HepG2 (cell line): ENCODE measurements around the gene STK10. TPM values are rescaled to one million over a fixed set of nuclear protein-coding genes. Genes with fewer than 3 reads are reported as not detected.

ENCODE experiments used
- ATAC-seq: fragments of 200-7000 bp; cut with Tn5 transposase; 3 replicates; pipeline ENCODE4 v1.9.1; 2020; ENCODE audit warnings: mild to moderate bottlenecking, moderate library complexity
- BruUV-seq: library from RNA; stranded (reverse); fragments of 400-500 nt; replicated peaks from 2 replicates; lab custom pipeline; 2021; lab: Mats Ljungman, UMichigan
- CTCF ChIA-PET: fragments of 300-600 bp; formaldehyde crosslinking; extraction: SDS; loops from one replicate; lab custom pipeline; 2021; ENCODE audit warnings: low total read pairs, inconsistent platforms, low intra/inter-chr PET ratio; lab: Yijun Ruan, JAX
- POLR2A ChIA-PET: fragments of 350-600 bp; sonication (Branson Sonifier 250); formaldehyde crosslinking; loops from one replicate; lab custom pipeline; 2020; ENCODE audit warnings: antibody characterized with exemption, inconsistent platforms; lab: Yijun Ruan, JAX
- DNase-seq: peaks from one replicate; pipeline ENCODE4 v3.0.0-alpha.2; 2015; ENCODE audit warnings: low spot score
- FAIRE-seq: peaks from 3 replicates; lab custom pipeline; 2011; peaks lifted over from hg19 to GRCh38; lab: Jason Lieb, UNC
- H2AFZ ChIP-seq: one replicate; pipeline ENCODE4 v1.6.1; 2011; ENCODE audit warnings: low read length, inconsistent platforms
- H3K27ac ChIP-seq: fragments of 300-600 bp; 3 replicates; pipeline ENCODE4 v1.8.0; 2011; ENCODE audit warnings: mixed run types, mild to moderate bottlenecking, mixed read lengths, low read length, inconsistent platforms; ENCODE audit not compliant: insufficient read depth; ENCODE audit errors: extremely low read length
- H3K27me3 ChIP-seq, 2 experiments: fragments of 200-600 bp in 1 of 2; 2 replicates in 1 of 2; 3 replicates in 1 of 2; pipeline versions ENCODE4 v1.6.0 to v1.8.0; 2011; ENCODE audit warnings: low read length in 2 of 2, mild to moderate bottlenecking in 2 of 2, moderate library complexity in 2 of 2, inconsistent platforms in 1 of 2; ENCODE audit not compliant: insufficient read depth in 2 of 2, control insufficient read depth in 1 of 2
- H3K36me3 ChIP-seq, 2 experiments: fragments of 200-600 bp in 1 of 2; replicated peaks in 1 of 2; 2 replicates in 1 of 2; 3 replicates in 1 of 2; pipeline versions ENCODE4 v1.5.1 to v1.8.0; 2011; ENCODE audit warnings: low read length in 2 of 2, inconsistent platforms in 1 of 2; ENCODE audit not compliant: insufficient read depth in 2 of 2, control insufficient read depth in 1 of 2
- H3K4me1 ChIP-seq: 2 replicates; pipeline ENCODE4 v1.5.1; 2012; ENCODE audit warnings: low read length, inconsistent platforms; ENCODE audit not compliant: insufficient read depth
- H3K4me2 ChIP-seq: 2 replicates; pipeline ENCODE4 v1.6.0; 2011; ENCODE audit warnings: low read depth, low read length, inconsistent platforms
- H3K4me3 ChIP-seq, 3 experiments: fragments of 200-600 bp in 1 of 3; sonication (generic), shearing (Covaris generic) in 1 of 3; replicated peaks in 1 of 3; 2 replicates each; pipeline ENCODE4 v1.5.1; 2011 to 2016; ENCODE audit warnings: low read length in 3 of 3, inconsistent platforms in 2 of 3, low read depth in 2 of 3, mild to moderate bottlenecking in 2 of 3, control low read depth in 1 of 3, mixed read lengths in 1 of 3; ENCODE audit not compliant: insufficient read depth in 1 of 3
- H3K79me2 ChIP-seq: one replicate; pipeline ENCODE4 v1.6.1; 2011; ENCODE audit warnings: low read length, inconsistent platforms; ENCODE audit not compliant: insufficient read depth
- H3K9ac ChIP-seq: 2 replicates; pipeline ENCODE4 v1.6.0; 2011; ENCODE audit warnings: mild to moderate bottlenecking, low read depth, low read length, inconsistent platforms; ENCODE audit not compliant: insufficient read depth
- H3K9me3 ChIP-seq: 2 replicates; pipeline ENCODE4 v1.5.1; 2012; ENCODE audit warnings: mild to moderate bottlenecking, low read length
- H4K20me1 ChIP-seq: 2 replicates; pipeline ENCODE4 v1.6.0; 2011; ENCODE audit warnings: inconsistent platforms, mild to moderate bottlenecking, low read length, moderate library complexity; ENCODE audit not compliant: insufficient read depth
- RARA ChIP-seq: IDR thresholded peaks from 2 replicates; pipeline ENCODE4 v1.6.1; 2016; ENCODE audit warnings: missing genetic modification reagents, missing compliant biosample characterization
- ZKSCAN1 ChIP-seq: fragments of 150-350 bp; IDR thresholded peaks from 2 replicates; pipeline ENCODE4 v1.6.1; 2014; ENCODE audit warnings: low read length
- ZNF737 ChIP-seq: sonication (generic); formaldehyde crosslinking; IDR thresholded peaks from 2 replicates; pipeline ENCODE4 v1.5.0; 2020; ENCODE audit warnings: missing genetic modification reagents, mild to moderate bottlenecking, borderline replicate concordance
- ZNF747 ChIP-seq: sonication (generic); formaldehyde crosslinking; IDR thresholded peaks from 2 replicates; pipeline ENCODE4 v1.8.1; 2023; ENCODE audit warnings: missing genetic modification reagents, mild to moderate bottlenecking, borderline replicate concordance
- ZNF766 ChIP-seq: sonication (generic); formaldehyde crosslinking; IDR thresholded peaks from 2 replicates; pipeline ENCODE4 v1.5.0; 2020; ENCODE audit warnings: missing genetic modification reagents, borderline replicate concordance
- WGBS: methylation state at CpG from one replicate; pipeline ENCODE4 v1.1.6; 2017; ENCODE audit warnings: low lambda C conversion rate; 5-methylcytosine and 5-hydroxymethylcytosine counted together
- in situ Hi-C: cut with HindIII; loops from 2 replicates; pipeline ENCODE4 v1.10.0; 2017; ENCODE audit warnings: low pct_unique_long_range_greater_than_20kb; ENCODE audit not compliant: extremely low pct_ligation_motif_present
- intact Hi-C: fragments of 100-400 bp; cut with micrococcal nuclease; formaldehyde crosslinking; loops from one replicate; pipeline ENCODE4 v1.10.0; 2022; ENCODE audit not compliant: unreplicated experiment
- polyA plus RNA-seq, 8 experiments: library from polyadenylated mRNA; depleted of rRNA in 3 of 8; stranded (reverse) in 7 of 8; unstranded in 1 of 8; fragments of >200 nt; fragmentation: Illumina TruSeq in 4 of 8; extraction: Trizol in 4 of 8; gene quantifications; 2 replicates each; pipeline versions ENCODE4 v1.2.1 to v1.2.3, GENCODE V29; 2011 to 2016; ENCODE audit warnings: low read depth in 4 of 8, missing spikeins in 1 of 8, mixed read lengths in 1 of 8; ENCODE audit not compliant: insufficient read depth in 1 of 8
- total RNA-seq, 5 experiments: library from RNA; depleted of rRNA; stranded (reverse); fragments of >200 nt; fragmentation: Illumina TruSeq; extraction: Trizol; gene quantifications; 2 replicates each; pipeline ENCODE4 v1.2.3, GENCODE V29; 2016; ENCODE audit warnings: low read depth in 1 of 5
- TF ChIP-seq, protein P1 (sequence below): sonication (generic); formaldehyde crosslinking; IDR thresholded peaks from 2 replicates; pipeline ENCODE4 v1.4.0; 2020; ENCODE audit warnings: mild to moderate bottlenecking, missing genetic modification reagents
- TF ChIP-seq, protein P2 (sequence below): sonication (generic); formaldehyde crosslinking; IDR thresholded peaks from 2 replicates; pipeline ENCODE4 v1.4.0; 2020; ENCODE audit warnings: mild to moderate bottlenecking, missing genetic modification reagents
- TF ChIP-seq, protein P3 (sequence below): sonication (generic); formaldehyde crosslinking; IDR thresholded peaks from 2 replicates; pipeline ENCODE4 v1.4.0; 2020; ENCODE audit warnings: missing genetic modification reagents; ENCODE audit errors: not compliant biosample characterization
- TF ChIP-seq, protein P4 (sequence below): sonication (generic); formaldehyde crosslinking; IDR thresholded peaks from 2 replicates; pipeline ENCODE4 v1.4.0; 2020; ENCODE audit warnings: missing genetic modification reagents
- TF ChIP-seq, protein P5 (sequence below): sonication (generic); formaldehyde crosslinking; conservative IDR thresholded peaks from 2 replicates; pipeline ENCODE4 v1.8.0; 2022; ENCODE audit warnings: mild to moderate bottlenecking, moderate library complexity, missing genetic modification reagents

The STK10 gene
- total and polyA plus RNA-seq, 2 of the 13 experiments (the other 11 are each of a cell fraction or from before 2014, with no cell fraction given) = 7.0 to 7.2 TPM

DNA sequence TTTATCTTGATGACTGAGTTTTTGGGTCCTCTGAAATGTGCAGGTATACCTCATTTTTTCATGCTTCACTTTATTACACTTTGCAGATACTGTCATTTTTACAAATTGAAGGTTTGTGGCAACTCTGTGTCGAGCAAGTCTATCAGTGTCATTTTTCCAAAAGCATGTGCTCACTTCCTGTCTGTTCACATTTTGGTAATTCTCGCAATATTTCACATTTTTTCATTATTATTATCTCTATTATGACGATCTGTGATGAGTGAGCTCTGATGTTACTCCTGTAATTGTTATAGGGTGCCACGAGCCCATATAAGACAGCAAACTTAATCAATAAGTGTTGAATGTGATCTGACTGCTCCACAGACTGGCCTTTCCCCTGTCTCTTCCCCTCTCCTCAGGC, 108.1 kb downstream of the STK10 start:
- H3K9me3 ChIP-seq = no peaks in the 10 kb centered on the region
- in situ Hi-C loops (no loop called here), intact Hi-C loops (no loop called here)
- no peaks in the 10 kb centered on the region; a peak in 1 of 5 replicates for H3K36me3 ChIP-seq
- no peak overlapping the region for H2AFZ ChIP-seq
- no peak overlapping the region for H3K4me2 ChIP-seq
- BruUV-seq = no TSS peak
- ChIA-PET POLR2A (no interaction called here), CTCF (no interaction called here)
- no peaks in the 10 kb centered on the region for H3K79me2 ChIP-seq
- WGBS = 93% methylated on average over 4 of the region's 4 CpGs
- FAIRE-seq = no peak
- H4K20me1 ChIP-seq = no peaks in the 10 kb centered on the region
- no peaks in the 10 kb centered on the region for H3K4me1 ChIP-seq
- no peak overlapping the region for H3K4me3 ChIP-seq
- no peak for ATAC-seq
- no peak for DNase-seq
- H3K9ac ChIP-seq = no peak overlapping the region
- H3K27ac ChIP-seq = no peak overlapping the region
- H3K27me3 ChIP-seq = no peaks in the 10 kb centered on the region
- TF ChIP-seq, protein P1, sequence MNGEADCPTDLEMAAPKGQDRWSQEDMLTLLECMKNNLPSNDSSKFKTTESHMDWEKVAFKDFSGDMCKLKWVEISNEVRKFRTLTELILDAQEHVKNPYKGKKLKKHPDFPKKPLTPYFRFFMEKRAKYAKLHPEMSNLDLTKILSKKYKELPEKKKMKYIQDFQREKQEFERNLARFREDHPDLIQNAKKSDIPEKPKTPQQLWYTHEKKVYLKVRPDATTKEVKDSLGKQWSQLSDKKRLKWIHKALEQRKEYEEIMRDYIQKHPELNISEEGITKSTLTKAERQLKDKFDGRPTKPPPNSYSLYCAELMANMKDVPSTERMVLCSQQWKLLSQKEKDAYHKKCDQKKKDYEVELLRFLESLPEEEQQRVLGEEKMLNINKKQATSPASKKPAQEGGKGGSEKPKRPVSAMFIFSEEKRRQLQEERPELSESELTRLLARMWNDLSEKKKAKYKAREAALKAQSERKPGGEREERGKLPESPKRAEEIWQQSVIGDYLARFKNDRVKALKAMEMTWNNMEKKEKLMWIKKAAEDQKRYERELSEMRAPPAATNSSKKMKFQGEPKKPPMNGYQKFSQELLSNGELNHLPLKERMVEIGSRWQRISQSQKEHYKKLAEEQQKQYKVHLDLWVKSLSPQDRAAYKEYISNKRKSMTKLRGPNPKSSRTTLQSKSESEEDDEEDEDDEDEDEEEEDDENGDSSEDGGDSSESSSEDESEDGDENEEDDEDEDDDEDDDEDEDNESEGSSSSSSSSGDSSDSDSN = no peak
- TF ChIP-seq RARA (CRISPR knock-in tag) (no peak), ZKSCAN1 (no peak), ZNF766 (CRISPR knock-in tag) (no peak), ZNF737 (CRISPR knock-in tag) (no peak), ZNF747 (CRISPR knock-in tag) (no peak)
- TF ChIP-seq, protein P2, sequence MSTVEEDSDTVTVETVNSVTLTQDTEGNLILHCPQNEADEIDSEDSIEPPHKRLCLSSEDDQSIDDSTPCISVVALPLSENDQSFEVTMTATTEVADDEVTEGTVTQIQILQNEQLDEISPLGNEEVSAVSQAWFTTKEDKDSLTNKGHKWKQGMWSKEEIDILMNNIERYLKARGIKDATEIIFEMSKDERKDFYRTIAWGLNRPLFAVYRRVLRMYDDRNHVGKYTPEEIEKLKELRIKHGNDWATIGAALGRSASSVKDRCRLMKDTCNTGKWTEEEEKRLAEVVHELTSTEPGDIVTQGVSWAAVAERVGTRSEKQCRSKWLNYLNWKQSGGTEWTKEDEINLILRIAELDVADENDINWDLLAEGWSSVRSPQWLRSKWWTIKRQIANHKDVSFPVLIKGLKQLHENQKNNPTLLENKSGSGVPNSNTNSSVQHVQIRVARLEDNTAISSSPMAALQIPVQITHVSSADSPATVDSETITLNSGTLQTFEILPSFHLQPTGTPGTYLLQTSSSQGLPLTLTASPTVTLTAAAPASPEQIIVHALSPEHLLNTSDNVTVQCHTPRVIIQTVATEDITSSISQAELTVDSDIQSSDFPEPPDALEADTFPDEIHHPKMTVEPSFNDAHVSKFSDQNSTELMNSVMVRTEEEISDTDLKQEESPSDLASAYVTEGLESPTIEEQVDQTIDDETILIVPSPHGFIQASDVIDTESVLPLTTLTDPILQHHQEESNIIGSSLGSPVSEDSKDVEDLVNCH (CRISPR knock-in tag) = no peak
- TF ChIP-seq, protein P3, sequence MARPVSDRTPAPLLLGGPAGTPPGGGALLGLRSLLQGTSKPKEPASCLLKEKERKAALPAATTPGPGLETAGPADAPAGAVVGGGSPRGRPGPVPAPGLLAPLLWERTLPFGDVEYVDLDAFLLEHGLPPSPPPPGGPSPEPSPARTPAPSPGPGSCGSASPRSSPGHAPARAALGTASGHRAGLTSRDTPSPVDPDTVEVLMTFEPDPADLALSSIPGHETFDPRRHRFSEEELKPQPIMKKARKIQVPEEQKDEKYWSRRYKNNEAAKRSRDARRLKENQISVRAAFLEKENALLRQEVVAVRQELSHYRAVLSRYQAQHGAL (CRISPR knock-in tag) = no peak
- TF ChIP-seq, protein P4, sequence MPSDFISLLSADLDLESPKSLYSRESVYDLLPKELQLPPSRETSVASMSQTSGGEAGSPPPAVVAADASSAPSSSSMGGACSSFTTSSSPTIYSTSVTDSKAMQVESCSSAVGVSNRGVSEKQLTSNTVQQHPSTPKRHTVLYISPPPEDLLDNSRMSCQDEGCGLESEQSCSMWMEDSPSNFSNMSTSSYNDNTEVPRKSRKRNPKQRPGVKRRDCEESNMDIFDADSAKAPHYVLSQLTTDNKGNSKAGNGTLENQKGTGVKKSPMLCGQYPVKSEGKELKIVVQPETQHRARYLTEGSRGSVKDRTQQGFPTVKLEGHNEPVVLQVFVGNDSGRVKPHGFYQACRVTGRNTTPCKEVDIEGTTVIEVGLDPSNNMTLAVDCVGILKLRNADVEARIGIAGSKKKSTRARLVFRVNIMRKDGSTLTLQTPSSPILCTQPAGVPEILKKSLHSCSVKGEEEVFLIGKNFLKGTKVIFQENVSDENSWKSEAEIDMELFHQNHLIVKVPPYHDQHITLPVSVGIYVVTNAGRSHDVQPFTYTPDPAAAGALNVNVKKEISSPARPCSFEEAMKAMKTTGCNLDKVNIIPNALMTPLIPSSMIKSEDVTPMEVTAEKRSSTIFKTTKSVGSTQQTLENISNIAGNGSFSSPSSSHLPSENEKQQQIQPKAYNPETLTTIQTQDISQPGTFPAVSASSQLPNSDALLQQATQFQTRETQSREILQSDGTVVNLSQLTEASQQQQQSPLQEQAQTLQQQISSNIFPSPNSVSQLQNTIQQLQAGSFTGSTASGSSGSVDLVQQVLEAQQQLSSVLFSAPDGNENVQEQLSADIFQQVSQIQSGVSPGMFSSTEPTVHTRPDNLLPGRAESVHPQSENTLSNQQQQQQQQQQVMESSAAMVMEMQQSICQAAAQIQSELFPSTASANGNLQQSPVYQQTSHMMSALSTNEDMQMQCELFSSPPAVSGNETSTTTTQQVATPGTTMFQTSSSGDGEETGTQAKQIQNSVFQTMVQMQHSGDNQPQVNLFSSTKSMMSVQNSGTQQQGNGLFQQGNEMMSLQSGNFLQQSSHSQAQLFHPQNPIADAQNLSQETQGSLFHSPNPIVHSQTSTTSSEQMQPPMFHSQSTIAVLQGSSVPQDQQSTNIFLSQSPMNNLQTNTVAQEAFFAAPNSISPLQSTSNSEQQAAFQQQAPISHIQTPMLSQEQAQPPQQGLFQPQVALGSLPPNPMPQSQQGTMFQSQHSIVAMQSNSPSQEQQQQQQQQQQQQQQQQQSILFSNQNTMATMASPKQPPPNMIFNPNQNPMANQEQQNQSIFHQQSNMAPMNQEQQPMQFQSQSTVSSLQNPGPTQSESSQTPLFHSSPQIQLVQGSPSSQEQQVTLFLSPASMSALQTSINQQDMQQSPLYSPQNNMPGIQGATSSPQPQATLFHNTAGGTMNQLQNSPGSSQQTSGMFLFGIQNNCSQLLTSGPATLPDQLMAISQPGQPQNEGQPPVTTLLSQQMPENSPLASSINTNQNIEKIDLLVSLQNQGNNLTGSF (CRISPR knock-in tag) = no peak
- TF ChIP-seq, protein P5, sequence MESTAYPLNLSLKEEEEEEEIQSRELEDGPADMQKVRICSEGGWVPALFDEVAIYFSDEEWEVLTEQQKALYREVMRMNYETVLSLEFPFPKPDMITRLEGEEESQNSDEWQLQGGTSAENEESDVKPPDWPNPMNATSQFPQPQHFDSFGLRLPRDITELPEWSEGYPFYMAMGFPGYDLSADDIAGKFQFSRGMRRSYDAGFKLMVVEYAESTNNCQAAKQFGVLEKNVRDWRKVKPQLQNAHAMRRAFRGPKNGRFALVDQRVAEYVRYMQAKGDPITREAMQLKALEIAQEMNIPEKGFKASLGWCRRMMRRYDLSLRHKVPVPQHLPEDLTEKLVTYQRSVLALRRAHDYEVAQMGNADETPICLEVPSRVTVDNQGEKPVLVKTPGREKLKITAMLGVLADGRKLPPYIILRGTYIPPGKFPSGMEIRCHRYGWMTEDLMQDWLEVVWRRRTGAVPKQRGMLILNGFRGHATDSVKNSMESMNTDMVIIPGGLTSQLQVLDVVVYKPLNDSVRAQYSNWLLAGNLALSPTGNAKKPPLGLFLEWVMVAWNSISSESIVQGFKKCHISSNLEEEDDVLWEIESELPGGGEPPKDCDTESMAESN (CRISPR knock-in tag) = no peak
